SW 1271 (cell line): ENCODE results near the gene HOXC9.

ENCODE experiments used
- DNase-seq, 2 experiments: peaks; one replicate each; lab custom pipeline; 2025; lab: John Stamatoyannopoulos, UW

Gene HOXC9

GRCh38 chr12:53988541-53989226 is 11.3 kb upstream of the HOXC9 start:
- DNase-seq = no peak

- peak in 1 of 2 experiments; percentile 8 for DNase-seq
These were observed 10.5 kb upstream of the HOXC9 start for GRCh38 chr12:53989227-53990113.

GRCh38 chr12:53990311-53991076 is 9.5 kb upstream of the HOXC9 start:
- DNase-seq = no peak

GRCh38 chr12:53991077-53991460 is 8.9 kb upstream of the HOXC9 start:
- no peak for DNase-seq

GRCh38 chr12:53992377-53992889 is 7.5 kb upstream of the HOXC9 start:
- DNase-seq = no peak

GRCh38 chr12:53993162-53994008 is 6.6 kb upstream of the HOXC9 start:
- DNase-seq = no peak

GRCh38 chr12:53994009-53994263 is 6.0 kb upstream of the HOXC9 start:
- DNase-seq = no peak

- no peak for DNase-seq
These were observed 5.5 kb upstream of the HOXC9 start for GRCh38 chr12:53994264-53995001.

GRCh38 chr12:53995002-53995377 is 5.0 kb upstream of the HOXC9 start:
- DNase-seq = no peak

- DNase-seq = peak in 1 of 2 experiments; percentile 16
These were observed 4.4 kb upstream of the HOXC9 start for GRCh38 chr12:53995378-53996239.

GRCh38 chr12:53996240-53997203 is 3.4 kb upstream of the HOXC9 start:
- DNase-seq = no peak

GRCh38 chr12:53997204-53998109 is 2.5 kb upstream of the HOXC9 start:
- DNase-seq = no peak

- DNase-seq = no peak
These were observed 1.7 kb upstream of the HOXC9 start for GRCh38 chr12:53998110-53998899.

GRCh38 chr12:53998900-53999236 is 1.1 kb upstream of the HOXC9 start:
- no peak for DNase-seq

- DNase-seq = peak in 1 of 2 experiments; percentile 38
These were observed 324 bp upstream of the HOXC9 start for GRCh38 chr12:53999559-54000115.

GRCh38 chr12:54001283-54002187 is 1.6 kb downstream of the HOXC9 start:
- DNase-seq = no peak
